PC-9 (cell line): ENCODE measurements around the gene GABRP. TPM values are rescaled to one million over a fixed set of nuclear protein-coding genes. Genes with fewer than 3 reads are reported as not detected.

Experiments used
- BruUV-seq: library from RNA; stranded (reverse); fragments of 400-500 nt; replicated peaks from 2 replicates; lab custom pipeline; 2021; lab: Mats Ljungman, UMichigan
- CTCF ChIA-PET: fragments of 300-600 bp; sonication (Branson Sonifier 250); formaldehyde crosslinking; loops from one replicate; lab custom pipeline; 2022; ENCODE audit warnings: antibody characterized with exemption; lab: Charles Lee
- POLR2A ChIA-PET: fragments of 300-600 bp; sonication (Branson Sonifier 250); formaldehyde crosslinking; loops from one replicate; lab custom pipeline; 2022; ENCODE audit warnings: antibody characterized with exemption; ENCODE audit not compliant: unreplicated experiment; lab: Charles Lee
- DNase-seq, 2 experiments: peaks; one replicate each; pipeline versions ENCODE4 v3.0.0 to v3.0.0-alpha.2; 2015 to 2022; ENCODE audit warnings: mixed read lengths in 1 of 2
- H2AFZ ChIP-seq: fragments of 200-600 bp; sonication (generic); 2 replicates; pipeline ENCODE4 v1.8.1; 2017; ENCODE audit warnings: antibody characterized with exemption
- H3F3A ChIP-seq: fragments of 200-600 bp; sonication (generic); 2 replicates; pipeline ENCODE4 v1.8.1; 2017; ENCODE audit warnings: antibody characterized with exemption, mild to moderate bottlenecking, low read depth; ENCODE audit not compliant: insufficient read depth
- H3K27ac ChIP-seq: fragments of 200-600 bp; sonication (generic); 2 replicates; pipeline ENCODE4 v1.6.1; 2016; ENCODE audit warnings: mixed run types
- H3K27me3 ChIP-seq: fragments of 200-600 bp; sonication (generic); 2 replicates; pipeline ENCODE4 v1.6.1; 2016; ENCODE audit warnings: low read depth, mixed run types; ENCODE audit not compliant: insufficient read depth
- H3K36me3 ChIP-seq: fragments of 200-600 bp; sonication (generic); 2 replicates; pipeline ENCODE4 v1.6.1; 2016; ENCODE audit warnings: low read depth, mixed run types
- H3K4me1 ChIP-seq: fragments of 200-600 bp; sonication (generic); replicated peaks from 2 replicates; pipeline ENCODE4 v1.6.1; 2016; ENCODE audit warnings: mixed run types; ENCODE audit not compliant: insufficient read depth
- H3K4me2 ChIP-seq: fragments of 200-600 bp; sonication (generic); 2 replicates; pipeline ENCODE4 v1.6.1; 2017; ENCODE audit warnings: mixed run types
- H3K4me3 ChIP-seq: fragments of 200-600 bp; sonication (generic); 2 replicates; pipeline ENCODE4 v1.6.1; 2016; ENCODE audit warnings: mixed run types
- H3K79me2 ChIP-seq: fragments of 200-600 bp; sonication (generic); 2 replicates; pipeline ENCODE4 v1.6.1; 2017; ENCODE audit warnings: low read depth, mixed run types
- H3K9me2 ChIP-seq: fragments of 200-600 bp; sonication (generic); 2 replicates; pipeline ENCODE4 v1.8.1; 2017; ENCODE audit warnings: mild to moderate bottlenecking; ENCODE audit not compliant: insufficient read depth
- H3K9me3 ChIP-seq: fragments of 200-600 bp; sonication (generic); 2 replicates; pipeline ENCODE4 v1.8.1; 2016; ENCODE audit warnings: low read depth; ENCODE audit not compliant: insufficient read depth
- H4K20me1 ChIP-seq: fragments of 200-600 bp; sonication (generic); 2 replicates; pipeline ENCODE4 v1.8.1; 2017; ENCODE audit not compliant: insufficient read depth
- EZH2 ChIP-seq: fragments of 200-600 bp; sonication (generic); IDR thresholded peaks from 2 replicates; pipeline ENCODE4 v1.8.0; 2017; ENCODE audit warnings: antibody characterized with exemption, low read depth
- intact Hi-C: fragments of 100-400 bp; cut with micrococcal nuclease; formaldehyde crosslinking; loops from one replicate; pipeline ENCODE4 v1.10.0; 2022; ENCODE audit not compliant: unreplicated experiment
- total RNA-seq: library from RNA; stranded (reverse); gene quantifications from 2 replicates; pipeline ENCODE4 v1.2.3, GENCODE V29; 2021
- TF ChIP-seq, protein P1 (sequence below): fragments of 200-600 bp; sonication (generic); conservative IDR thresholded peaks from 2 replicates; pipeline ENCODE4 v1.6.1; 2017; ENCODE audit warnings: mixed run types, antibody characterized with exemption, mild to moderate bottlenecking, moderate library complexity

Gene GABRP
- total RNA-seq, 1 experiment from 2014 or later = 2.1 TPM

DNA sequence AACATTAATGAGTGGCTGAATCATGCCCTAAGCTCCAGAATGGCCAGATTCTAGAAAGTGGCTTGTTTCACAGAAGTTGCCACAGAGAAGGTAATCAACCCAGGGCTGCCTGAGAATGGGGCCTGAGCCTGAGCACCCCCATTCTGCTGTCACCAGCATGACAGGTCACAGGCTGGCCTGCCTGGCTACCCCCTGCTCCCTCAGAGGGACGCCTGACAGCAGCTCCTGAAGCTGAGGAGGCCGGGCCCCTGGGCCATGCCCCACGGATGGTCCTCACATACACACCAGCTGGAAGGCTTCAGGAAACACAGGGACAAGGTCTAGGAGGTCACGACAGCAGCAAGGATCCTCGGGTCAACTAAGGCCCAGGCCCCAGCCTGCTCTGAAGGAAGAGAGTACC, 3.7 kb downstream of the GABRP start:
- H3K79me2 ChIP-seq = no peaks in the 10 kb centered on the region
- H3K9me3 ChIP-seq = no peaks in the 10 kb centered on the region
- no peak overlapping the region for H3K4me2 ChIP-seq
- ChIA-PET POLR2A (no interaction called here), CTCF (no interaction called here)
- DNase-seq = no peak
- intact Hi-C loops = no loop called here
- no peak overlapping the region for H3K27ac ChIP-seq
- H4K20me1 ChIP-seq = no peaks in the 10 kb centered on the region
- H3K4me3 ChIP-seq = no peak overlapping the region
- no peaks in the 10 kb centered on the region; the same call in none of the 2 replicates for H3F3A ChIP-seq
- no peak for TF ChIP-seq EZH2
- TF ChIP-seq, protein P1, sequence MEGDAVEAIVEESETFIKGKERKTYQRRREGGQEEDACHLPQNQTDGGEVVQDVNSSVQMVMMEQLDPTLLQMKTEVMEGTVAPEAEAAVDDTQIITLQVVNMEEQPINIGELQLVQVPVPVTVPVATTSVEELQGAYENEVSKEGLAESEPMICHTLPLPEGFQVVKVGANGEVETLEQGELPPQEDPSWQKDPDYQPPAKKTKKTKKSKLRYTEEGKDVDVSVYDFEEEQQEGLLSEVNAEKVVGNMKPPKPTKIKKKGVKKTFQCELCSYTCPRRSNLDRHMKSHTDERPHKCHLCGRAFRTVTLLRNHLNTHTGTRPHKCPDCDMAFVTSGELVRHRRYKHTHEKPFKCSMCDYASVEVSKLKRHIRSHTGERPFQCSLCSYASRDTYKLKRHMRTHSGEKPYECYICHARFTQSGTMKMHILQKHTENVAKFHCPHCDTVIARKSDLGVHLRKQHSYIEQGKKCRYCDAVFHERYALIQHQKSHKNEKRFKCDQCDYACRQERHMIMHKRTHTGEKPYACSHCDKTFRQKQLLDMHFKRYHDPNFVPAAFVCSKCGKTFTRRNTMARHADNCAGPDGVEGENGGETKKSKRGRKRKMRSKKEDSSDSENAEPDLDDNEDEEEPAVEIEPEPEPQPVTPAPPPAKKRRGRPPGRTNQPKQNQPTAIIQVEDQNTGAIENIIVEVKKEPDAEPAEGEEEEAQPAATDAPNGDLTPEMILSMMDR = no peak
- no peaks in the 10 kb centered on the region for H3K36me3 ChIP-seq
- H3K4me1 ChIP-seq = 0 out of 2 replicates have a peak, but pooled peaks cover 3% of the 10 kb centered on the region
- H2AFZ ChIP-seq = no peak overlapping the region
- H3K27me3 ChIP-seq = no peaks in the 10 kb centered on the region
- no TSS peak for BruUV-seq
- H3K9me2 ChIP-seq = no peaks in the 10 kb centered on the region

DNA sequence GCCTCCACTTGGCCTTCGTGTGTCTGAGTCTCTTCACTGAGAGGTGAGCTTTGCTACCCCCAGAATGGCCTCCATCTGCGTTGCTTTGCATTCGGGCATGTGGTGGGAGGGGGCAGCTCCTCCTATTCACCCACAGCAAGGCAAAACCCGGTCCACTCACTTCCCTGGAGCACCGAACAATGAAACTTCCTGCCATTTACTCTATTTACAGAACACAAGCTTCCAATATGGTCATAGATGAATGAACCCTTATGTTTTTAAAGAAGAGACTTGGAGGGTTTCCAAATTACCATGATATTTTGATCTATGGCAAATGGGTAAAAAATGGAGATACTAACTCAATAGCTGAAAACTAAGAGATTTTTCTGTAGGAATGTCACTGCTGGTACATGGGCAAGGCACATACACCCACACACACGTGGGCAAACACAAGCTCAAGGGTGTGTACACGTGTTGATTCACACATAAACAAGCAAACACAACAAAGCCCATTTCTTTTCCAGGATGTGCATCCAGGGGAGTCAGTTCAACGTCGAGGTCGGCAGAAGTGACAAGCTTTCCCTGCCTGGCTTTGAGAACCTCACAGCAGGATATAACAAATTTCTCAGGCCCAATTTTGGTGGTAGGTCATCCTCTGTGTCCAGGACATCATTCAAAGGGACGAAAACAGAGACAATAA, 5.2 kb downstream of the GABRP start:
- Histone ChIP-seq H3K27ac (no peak overlapping the region), H3K9me3 (no peaks in the 10 kb centered on the region), H3K79me2 (no peaks in the 10 kb centered on the region), H3K36me3 (no peaks in the 10 kb centered on the region), H2AFZ (no peak overlapping the region), H3F3A (no peaks in the 10 kb centered on the region; the same call in none of the 2 replicates), H3K4me1 (0 out of 2 replicates have a peak, but pooled peaks cover 3% of the 10 kb centered on the region), H3K4me2 (no peak overlapping the region), H3K9me2 (no peaks in the 10 kb centered on the region), H4K20me1 (no peaks in the 10 kb centered on the region), H3K27me3 (no peaks in the 10 kb centered on the region), H3K4me3 (no peak overlapping the region)
- no peak for TF ChIP-seq EZH2
- TF ChIP-seq, protein P1 = no peak
- intact Hi-C loops = no loop called here
- no TSS peak for BruUV-seq
- POLR2A ChIA-PET = interaction anchor here (0.5 to 0.7 kb wide), 2 partner anchors 130 to 514 kb away, joined by 3 to 4 read pairs; no protein-coding TSS in a partner anchor
- CTCF ChIA-PET = interaction anchor here (0.6 to 4.7 kb wide), 3 partner anchors 9 to 1204 kb away, joined by 3 to 72 read pairs (median 4); no protein-coding TSS in a partner anchor
- no peak for DNase-seq

DNA sequence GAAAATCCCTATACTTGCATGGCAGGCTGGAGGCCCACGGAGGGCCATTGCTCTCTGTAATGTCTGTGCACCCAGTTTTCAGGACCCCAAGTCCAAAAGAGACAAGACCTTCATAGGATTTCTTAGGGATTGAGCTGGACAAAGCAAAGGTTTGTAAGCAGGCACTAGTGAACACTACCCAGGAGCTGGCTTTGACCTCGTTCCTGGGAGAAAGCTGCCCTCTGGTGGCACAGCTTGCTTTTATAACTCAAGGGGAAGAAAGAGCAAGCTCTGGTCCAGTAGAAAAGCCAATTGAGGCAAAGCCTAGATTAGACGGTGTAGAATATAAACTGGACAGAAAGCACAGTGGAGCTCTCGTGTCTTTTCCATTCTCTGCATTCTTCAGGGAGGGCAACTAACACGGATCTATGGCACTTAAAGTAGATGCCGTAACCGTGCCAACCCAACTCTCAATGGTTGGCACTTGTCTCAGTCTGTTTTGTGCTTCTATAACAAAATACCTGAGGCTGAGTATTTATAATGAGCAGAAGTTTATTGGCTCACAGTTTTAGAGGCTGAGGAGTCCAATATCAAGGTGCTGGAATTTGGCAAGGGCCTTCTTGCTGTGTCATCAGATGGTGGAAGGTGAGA, 7.9 kb downstream of the GABRP start:
- POLR2A ChIA-PET = interaction anchor here (0.6 to 1.6 kb wide), 2 partner anchors 46 to 1494 kb away, joined by 3 to 32 read pairs; no protein-coding TSS in a partner anchor
- Histone ChIP-seq H3K4me3 (no peak overlapping the region), H3K27me3 (no peaks in the 10 kb centered on the region), H3K9me3 (no peaks in the 10 kb centered on the region), H3K9me2 (no peaks in the 10 kb centered on the region), H3K4me2 (no peak overlapping the region), H2AFZ (no peak overlapping the region), H3K36me3 (no peaks in the 10 kb centered on the region), H3F3A (no peaks in the 10 kb centered on the region; the same call in 1 of the 2 replicates), H3K79me2 (no peaks in the 10 kb centered on the region), H4K20me1 (no peaks in the 10 kb centered on the region), H3K4me1 (0 out of 2 replicates have a peak, but pooled peaks cover 3% of the 10 kb centered on the region), H3K27ac (no peak overlapping the region)
- no TSS peak for BruUV-seq
- DNase-seq = peak; percentile 56 to 78
- CTCF ChIA-PET = interaction anchor here (0.7 to 4.7 kb wide), 7 partner anchors 18 to 357 kb away, joined by 3 to 72 read pairs (median 3); no protein-coding TSS in a partner anchor
- intact Hi-C loops = loop anchor here (1.0 to 10.0 kb wide), 5 partner anchors 39 to 546 kb away; no protein-coding TSS in a partner anchor
- TF ChIP-seq, protein P1 = peak; percentile 91
- TF ChIP-seq EZH2 = no peak
